ENCODE data around the gene ELK1. TPM values are rescaled to one million over a fixed set of nuclear protein-coding genes. Genes with fewer than 3 reads are reported as not detected.

ELK1 gene
- total and polyA plus RNA-seq, 2 experiments from 2014 or later: 20.6 to 36.6 TPM

- DNase-seq (ENCODE audit: low read depth in 1 of 2, low spot score in 1 of 2): no peak
- Histone ChIP-seq H3K36me3 (no peaks in the 10 kb centered on the region), H3K9me3 (ENCODE audit: low read depth) (no peaks in the 10 kb centered on the region), H3K27ac (peak overlapping the region; percentile 23), H3K4me3 (no peak overlapping the region), H3K4me1 (ENCODE audit: low read depth) (no peaks in the 10 kb centered on the region), H3K27me3 (no peaks in the 10 kb centered on the region)
- TF ChIP-seq CTCF (IDR thresholded peaks at IDR 0.05; ENCODE audit: low read depth, low read length): no peak
Observed at GRCh38 chrX:47633689-47634590, 16.4 kb downstream of the ELK1 start.

GRCh38 chrX:47632666-47633065, 17.7 kb downstream of the ELK1 start:
- no peaks in the 10 kb centered on the region for H3K36me3 ChIP-seq
- TF ChIP-seq CTCF (IDR thresholded peaks at IDR 0.05; ENCODE audit: low read depth, low read length): no peak

GRCh38 chrX:47631676-47632075, 18.7 kb downstream of the ELK1 start:
- H3K27me3 ChIP-seq: no peaks in the 10 kb centered on the region
- H3K36me3 ChIP-seq: no peaks in the 10 kb centered on the region
- TF ChIP-seq CTCF (IDR thresholded peaks at IDR 0.05; ENCODE audit: low read depth, low read length): no peak
- no peak for DNase-seq (ENCODE audit: low read depth in 1 of 2, low spot score in 1 of 2)
- H3K27ac ChIP-seq: no peak overlapping the region
- H3K4me1 ChIP-seq (ENCODE audit: low read depth): no peaks in the 10 kb centered on the region
- H3K4me3 ChIP-seq: no peak overlapping the region
- no peaks in the 10 kb centered on the region for H3K9me3 ChIP-seq (ENCODE audit: low read depth)

More at GRCh38 chrX:47632666-47633065, 17.7 kb downstream of the ELK1 start:
- H3K27me3 ChIP-seq: no peaks in the 10 kb centered on the region
- H3K27ac ChIP-seq: no peak overlapping the region
- H3K4me1 ChIP-seq (ENCODE audit: low read depth): no peaks in the 10 kb centered on the region
- no peak for DNase-seq (ENCODE audit: low read depth in 1 of 2, low spot score in 1 of 2)
- H3K9me3 ChIP-seq (ENCODE audit: low read depth): no peaks in the 10 kb centered on the region
- H3K4me3 ChIP-seq: no peak overlapping the region

- H3K27me3 ChIP-seq: no peaks in the 10 kb centered on the region
- no peaks in the 10 kb centered on the region for H3K36me3 ChIP-seq
- no peaks in the 10 kb centered on the region for H3K4me1 ChIP-seq (ENCODE audit: low read depth)
- no peak for DNase-seq (ENCODE audit: low read depth in 1 of 2, low spot score in 1 of 2)
- no peak for TF ChIP-seq CTCF (IDR thresholded peaks at IDR 0.05; ENCODE audit: low read depth, low read length)
- no peak within 1 kb of the TSS for H3K27ac ChIP-seq
- H3K9me3 ChIP-seq (ENCODE audit: low read depth): no peaks in the 10 kb centered on the region
- no peak within 1 kb of the TSS for H3K4me3 ChIP-seq
Observed at GRCh38 chrX:47629419-47630200, 20.8 kb downstream of the ELK1 start, which contains the start of gene CFP. Gene CFP, minus strand, starts transcription at chrX:47629930. Its CDS starts 86 bp downstream, at chrX:47629844.

GRCh38 chrX:47628982-47629381, 21.4 kb downstream of the ELK1 start:
- Histone ChIP-seq H3K4me1 (ENCODE audit: low read depth) (no peaks in the 10 kb centered on the region), H3K27me3 (no peaks in the 10 kb centered on the region), H3K4me3 (no peak overlapping the region), H3K9me3 (ENCODE audit: low read depth) (no peaks in the 10 kb centered on the region), H3K36me3 (no peaks in the 10 kb centered on the region), H3K27ac (no peak overlapping the region)
- no peak for DNase-seq (ENCODE audit: low read depth in 1 of 2, low spot score in 1 of 2)
- TF ChIP-seq CTCF (IDR thresholded peaks at IDR 0.05; ENCODE audit: low read depth, low read length): peak; percentile 12
